Measurements from ENCODE around the gene LRRTM3. TPM values are rescaled to one million over a fixed set of nuclear protein-coding genes. Genes with fewer than 3 reads are reported as not detected.

The LRRTM3 gene
- total RNA-seq, 6 experiments from 2014 or later, result not detected

- Histone ChIP-seq H3K27ac (no peak overlapping the region), H3K27me3 (peaks cover 0 to 7% of the 10 kb centered on the region in 2 donors), H3K4me1 (peaks cover 0 to 7% (median 0%) of the 10 kb centered on the region in 4 donors), H3K36me3 (no peaks in the 10 kb centered on the region), H3K4me3 (no peak overlapping the region), H3K9me3 (no peaks in the 10 kb centered on the region)
- TF ChIP-seq POLR2A (IDR thresholded peaks at IDR 0.05), result no peak
- 67% methylated on average over 10 of the region's 10 CpGs for WGBS (ENCODE audit: insufficient coverage, low coverage, low lambda C conversion rate, missing lambda C conversion rate)
- DNase-seq (no peak), ATAC-seq (no peak)
- intact Hi-C loops (cut with DNase I), result no loop called here
Measured at GRCh38 chr10:66924674-66925345, 1.0 kb upstream of the LRRTM3 start.

- WGBS (ENCODE audit: insufficient coverage, low coverage, low lambda C conversion rate, missing lambda C conversion rate), result 26% methylated on average over 7 of the region's 7 CpGs
- intact Hi-C loops (cut with DNase I), result no loop called here
Measured at GRCh38 chr10:66925373-66925772, 463 bp upstream of the LRRTM3 start.

GRCh38 chr10:66926841-66927240, 1.0 kb downstream of the LRRTM3 start:
- no peak overlapping the region for H3K4me3 ChIP-seq
- DNase-seq (no peak), ATAC-seq (no peak)
- no peaks in the 10 kb centered on the region for H3K36me3 ChIP-seq
- TF ChIP-seq POLR2A (IDR thresholded peaks at IDR 0.05), result no peak
- TF ChIP-seq CTCF (IDR thresholded peaks at IDR 0.05), result no peak
- WGBS (ENCODE audit: insufficient coverage, low coverage, low lambda C conversion rate, missing lambda C conversion rate), result 60% methylated on average over 5 of the region's 5 CpGs
- H3K27ac ChIP-seq, result no peak overlapping the region
- peaks cover 0 to 12% of the 10 kb centered on the region in 2 donors for H3K27me3 ChIP-seq
- intact Hi-C loops (cut with DNase I), result no loop called here
- H3K4me1 ChIP-seq, result peaks cover 0 to 7% (median 0%) of the 10 kb centered on the region in 4 donors
- no peaks in the 10 kb centered on the region for H3K9me3 ChIP-seq

More at GRCh38 chr10:66925373-66925772, 463 bp upstream of the LRRTM3 start:
- Histone ChIP-seq H3K4me1 (peaks cover 0 to 7% (median 0%) of the 10 kb centered on the region in 4 donors), H3K4me3 (no peak overlapping the region), H3K36me3 (no peaks in the 10 kb centered on the region), H3K27ac (no peak overlapping the region), H3K27me3 (peaks cover 0 to 10% of the 10 kb centered on the region in 2 donors), H3K9me3 (no peaks in the 10 kb centered on the region)
- TF ChIP-seq CTCF (IDR thresholded peaks at IDR 0.05), result no peak
- TF ChIP-seq POLR2A (IDR thresholded peaks at IDR 0.05), result no peak
- no peak for ATAC-seq
- no peak for DNase-seq

- 73% methylated on average over 9 of the region's 11 CpGs for WGBS (ENCODE audit: insufficient coverage, low coverage, low lambda C conversion rate, missing lambda C conversion rate)
- intact Hi-C loops (cut with DNase I), result no loop called here
- Histone ChIP-seq H3K4me1 (peaks cover 0 to 7% (median 0%) of the 10 kb centered on the region in 4 donors), H3K4me3 (no peak overlapping the region), H3K9me3 (no peaks in the 10 kb centered on the region), H3K27ac (no peak overlapping the region), H3K36me3 (no peaks in the 10 kb centered on the region), H3K27me3 (peaks cover 0 to 12% of the 10 kb centered on the region in 2 donors)
- no peak for DNase-seq
- no peak for ATAC-seq
- TF ChIP-seq POLR2A (IDR thresholded peaks at IDR 0.05), result no peak
- no peak for TF ChIP-seq CTCF (IDR thresholded peaks at IDR 0.05)
Measured at GRCh38 chr10:66927251-66927935, 1.6 kb downstream of the LRRTM3 start.
